CD4-positive, alpha-beta T cell (primary cell): Measurements from ENCODE around the gene TMCO5A. TPM values are rescaled to one million over a fixed set of nuclear protein-coding genes. Genes with fewer than 3 reads are reported as not detected.

Experiments used
- ATAC-seq: fragments of 200-7000 bp; cut with Tn5 transposase; one replicate; pipeline ENCODE4 v1.10.0; 2022; ENCODE audit warnings: mild to moderate bottlenecking; ENCODE audit not compliant: poor library complexity
- CTCF ChIA-PET: fragments of 350-600 bp; sonication (Branson Sonifier 250); formaldehyde crosslinking; loops from one replicate; lab custom pipeline; 2021; ENCODE audit warnings: antibody characterized with exemption, inconsistent platforms; lab: Charles Lee
- POLR2A ChIA-PET: fragments of 350-600 bp; sonication (Branson Sonifier 250); formaldehyde crosslinking; loops from one replicate; lab custom pipeline; 2021; ENCODE audit warnings: antibody characterized with exemption, inconsistent platforms; lab: Charles Lee
- DNase-seq, 14 experiments: peaks; one replicate each; pipeline ENCODE4 v3.0.0-alpha.2; 2013 to 2020; ENCODE audit warnings: mixed read lengths in 2 of 14
- H3K27ac ChIP-seq, 2 donors: one replicate each; pipeline versions ENCODE4 v1.5.1 to v1.7.0; 2013; ENCODE audit warnings: low read length in 2 of 2, low read depth in 1 of 2, mild to moderate bottlenecking in 1 of 2
- H3K27me3 ChIP-seq, 2 experiments: 1 replicate in 1 of 2; 2 replicates in 1 of 2; pipeline versions ENCODE4 v1.6.1 to v1.7.0; 2013; ENCODE audit warnings: low read length in 2 of 2, control low read depth in 1 of 2, mild to moderate bottlenecking in 1 of 2, moderate library complexity in 1 of 2; ENCODE audit not compliant: insufficient read depth in 2 of 2, control insufficient read depth in 1 of 2
- H3K36me3 ChIP-seq: one replicate; pipeline ENCODE4 v1.6.1; 2013; ENCODE audit warnings: low read length, control low read depth; ENCODE audit not compliant: insufficient read depth
- H3K4me1 ChIP-seq: one replicate; pipeline ENCODE4 v1.6.1; 2013; ENCODE audit warnings: low read length, control low read depth; ENCODE audit not compliant: insufficient read depth
- H3K4me3 ChIP-seq: one replicate; pipeline ENCODE4 v1.5.1; 2013; ENCODE audit warnings: mild to moderate bottlenecking, low read length, moderate library complexity
- H3K9me3 ChIP-seq, 2 experiments: 1 replicate in 1 of 2; 2 replicates in 1 of 2; pipeline versions ENCODE4 v1.6.1 to v1.7.0; 2013; ENCODE audit warnings: low read length in 2 of 2, mild to moderate bottlenecking in 2 of 2, control low read depth in 1 of 2, moderate library complexity in 1 of 2; ENCODE audit not compliant: control insufficient read depth in 1 of 2, insufficient read depth in 1 of 2
- H3K27ac Mint-ChIP-seq: one replicate; pipeline ENCODE4 v1.8.0; 2020; ENCODE audit warnings: mixed read lengths
- H3K27me3 Mint-ChIP-seq: one replicate; pipeline ENCODE4 v1.8.0; 2021; ENCODE audit warnings: mixed read lengths
- H3K36me3 Mint-ChIP-seq: one replicate; pipeline ENCODE4 v1.8.0; 2021; ENCODE audit warnings: low read depth, mixed read lengths
- H3K4me1 Mint-ChIP-seq: one replicate; pipeline ENCODE4 v1.8.0; 2021; ENCODE audit warnings: low read depth, mixed read lengths
- H3K4me3 Mint-ChIP-seq: one replicate; pipeline ENCODE4 v1.8.0; 2020; ENCODE audit warnings: mild to moderate bottlenecking, mixed read lengths
- H3K9me3 Mint-ChIP-seq: one replicate; pipeline ENCODE4 v1.8.0; 2020; ENCODE audit warnings: mixed read lengths
- intact Hi-C, 2 experiments: fragments of 100-400 bp; cut with DNase I in 1 of 2; cut with micrococcal nuclease in 1 of 2; formaldehyde crosslinking; loops; one replicate each; pipeline versions ENCODE4 v1.15.1 to v1.9.0; 2023 to 2025; cut with DNase I, micrococcal nuclease
- total RNA-seq, 174 experiments: library from RNA in 2 of 174; stranded (reverse) in 2 of 174; gene quantifications; one replicate each; pipeline ENCODE4 v1.2.3 and lab custom pipeline; 2021 to 2026
- TF ChIP-seq, protein P1 (sequence below): fragments of 200-600 bp; IDR thresholded peaks from one replicate; pipeline ENCODE4 v1.8.0; 2022; ENCODE audit warnings: antibody characterized with exemption, mild to moderate bottlenecking

TMCO5A gene
- total RNA-seq, 2 experiments from 2014 or later = not detected

DNA sequence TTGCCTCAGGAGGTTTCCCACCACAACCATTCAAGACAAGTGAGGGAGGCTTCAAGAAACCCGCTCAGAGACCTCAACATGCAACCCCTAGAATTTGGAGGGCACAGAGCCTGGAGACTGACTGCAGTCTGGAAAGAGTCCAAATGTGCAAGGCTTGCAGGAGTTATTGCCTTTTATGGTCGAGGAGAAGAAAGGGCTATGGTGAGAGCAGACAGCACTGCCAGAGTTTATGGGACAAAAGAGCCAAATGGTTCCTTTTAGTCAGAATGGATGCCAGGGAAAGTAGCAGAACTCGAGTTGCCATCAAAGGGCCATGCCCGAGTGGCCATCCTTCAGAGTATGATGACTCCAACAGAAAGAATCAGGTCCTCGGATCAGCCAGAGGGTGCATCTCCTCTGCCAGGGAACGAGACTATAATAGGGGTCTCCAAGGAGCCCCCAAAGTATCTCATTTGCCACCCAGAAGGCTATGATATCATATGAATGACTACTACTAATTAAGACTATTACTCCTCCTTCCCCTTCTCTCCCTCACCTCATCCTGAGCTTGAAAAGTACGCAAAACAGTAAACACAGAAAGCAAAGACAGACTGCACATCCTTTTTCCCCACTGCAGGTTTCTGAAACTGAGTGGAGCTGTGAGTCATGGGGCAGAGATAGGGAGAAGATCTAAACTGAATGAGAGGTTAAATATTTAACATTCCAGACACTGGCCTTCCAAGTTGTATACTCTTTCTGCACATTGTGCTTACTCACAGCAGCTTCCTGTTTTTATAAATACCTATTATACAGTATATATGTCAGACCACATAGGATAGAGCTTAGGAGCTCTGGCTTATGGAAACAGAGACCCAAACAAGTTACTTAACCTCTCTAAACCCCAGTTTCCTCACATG is 33.9 kb upstream of the TMCO5A start:
- H3K4me3 ChIP-seq = no peak overlapping the region
- H3K9me3 ChIP-seq = no peaks in the 10 kb centered on the region
- H3K36me3 Mint-ChIP-seq = no peaks in the 10 kb centered on the region
- ChIA-PET CTCF (no interaction called here), POLR2A (no interaction called here)
- no peaks in the 10 kb centered on the region for H3K36me3 ChIP-seq
- intact Hi-C loops = no loop called here
- H3K4me1 Mint-ChIP-seq = no peaks in the 10 kb centered on the region
- TF ChIP-seq, protein P1, sequence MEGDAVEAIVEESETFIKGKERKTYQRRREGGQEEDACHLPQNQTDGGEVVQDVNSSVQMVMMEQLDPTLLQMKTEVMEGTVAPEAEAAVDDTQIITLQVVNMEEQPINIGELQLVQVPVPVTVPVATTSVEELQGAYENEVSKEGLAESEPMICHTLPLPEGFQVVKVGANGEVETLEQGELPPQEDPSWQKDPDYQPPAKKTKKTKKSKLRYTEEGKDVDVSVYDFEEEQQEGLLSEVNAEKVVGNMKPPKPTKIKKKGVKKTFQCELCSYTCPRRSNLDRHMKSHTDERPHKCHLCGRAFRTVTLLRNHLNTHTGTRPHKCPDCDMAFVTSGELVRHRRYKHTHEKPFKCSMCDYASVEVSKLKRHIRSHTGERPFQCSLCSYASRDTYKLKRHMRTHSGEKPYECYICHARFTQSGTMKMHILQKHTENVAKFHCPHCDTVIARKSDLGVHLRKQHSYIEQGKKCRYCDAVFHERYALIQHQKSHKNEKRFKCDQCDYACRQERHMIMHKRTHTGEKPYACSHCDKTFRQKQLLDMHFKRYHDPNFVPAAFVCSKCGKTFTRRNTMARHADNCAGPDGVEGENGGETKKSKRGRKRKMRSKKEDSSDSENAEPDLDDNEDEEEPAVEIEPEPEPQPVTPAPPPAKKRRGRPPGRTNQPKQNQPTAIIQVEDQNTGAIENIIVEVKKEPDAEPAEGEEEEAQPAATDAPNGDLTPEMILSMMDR = no peak
- peaks cover 3% of the 10 kb centered on the region in 2 experiments for H3K27me3 ChIP-seq
- no peak overlapping the region for H3K27ac Mint-ChIP-seq
- DNase-seq (no peak), ATAC-seq (no peak)
- H3K27ac ChIP-seq = no peak overlapping the region
- H3K4me1 ChIP-seq = no peaks in the 10 kb centered on the region
- H3K9me3 Mint-ChIP-seq = no peaks in the 10 kb centered on the region
- no peak overlapping the region for H3K4me3 Mint-ChIP-seq
- H3K27me3 Mint-ChIP-seq = no peaks in the 10 kb centered on the region

DNA sequence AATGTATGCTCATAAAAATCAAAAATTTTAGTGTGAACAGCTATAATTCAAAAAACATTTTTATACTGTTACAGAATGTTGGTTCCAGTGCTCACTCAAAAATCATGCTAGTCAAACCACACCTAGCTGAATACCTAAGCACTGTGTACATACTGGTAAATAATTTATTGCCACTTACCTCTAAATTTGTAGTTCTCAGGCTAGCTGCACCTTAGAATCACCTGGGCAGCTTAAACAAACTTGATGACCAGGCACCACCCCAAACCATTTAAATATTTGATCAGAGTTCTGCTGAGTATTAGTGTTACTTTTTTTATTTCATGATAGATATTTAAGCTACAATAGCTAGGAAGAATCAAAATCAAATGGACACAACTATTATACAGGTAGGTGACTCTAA is 32.3 kb upstream of the TMCO5A start:
- intact Hi-C loops = no loop called here
- peaks cover 3% of the 10 kb centered on the region in 2 experiments for H3K27me3 ChIP-seq
- Mint-ChIP-seq H3K4me1 (no peaks in the 10 kb centered on the region), H3K36me3 (no peaks in the 10 kb centered on the region), H3K27me3 (no peaks in the 10 kb centered on the region), H3K4me3 (no peak overlapping the region), H3K27ac (no peak overlapping the region), H3K9me3 (no peaks in the 10 kb centered on the region)
- no peaks in the 10 kb centered on the region for H3K4me1 ChIP-seq
- ChIA-PET POLR2A (no interaction called here), CTCF (interaction anchor here (1.1 kb wide), 1 partner anchor 13 kb away, joined by 3 read pairs; no protein-coding TSS in a partner anchor)
- no peaks in the 10 kb centered on the region for H3K36me3 ChIP-seq
- no peaks in the 10 kb centered on the region for H3K9me3 ChIP-seq
- no peak for DNase-seq
- TF ChIP-seq, protein P1 = no peak
- no peak overlapping the region for H3K27ac ChIP-seq
- no peak for ATAC-seq
- H3K4me3 ChIP-seq = no peak overlapping the region

DNA sequence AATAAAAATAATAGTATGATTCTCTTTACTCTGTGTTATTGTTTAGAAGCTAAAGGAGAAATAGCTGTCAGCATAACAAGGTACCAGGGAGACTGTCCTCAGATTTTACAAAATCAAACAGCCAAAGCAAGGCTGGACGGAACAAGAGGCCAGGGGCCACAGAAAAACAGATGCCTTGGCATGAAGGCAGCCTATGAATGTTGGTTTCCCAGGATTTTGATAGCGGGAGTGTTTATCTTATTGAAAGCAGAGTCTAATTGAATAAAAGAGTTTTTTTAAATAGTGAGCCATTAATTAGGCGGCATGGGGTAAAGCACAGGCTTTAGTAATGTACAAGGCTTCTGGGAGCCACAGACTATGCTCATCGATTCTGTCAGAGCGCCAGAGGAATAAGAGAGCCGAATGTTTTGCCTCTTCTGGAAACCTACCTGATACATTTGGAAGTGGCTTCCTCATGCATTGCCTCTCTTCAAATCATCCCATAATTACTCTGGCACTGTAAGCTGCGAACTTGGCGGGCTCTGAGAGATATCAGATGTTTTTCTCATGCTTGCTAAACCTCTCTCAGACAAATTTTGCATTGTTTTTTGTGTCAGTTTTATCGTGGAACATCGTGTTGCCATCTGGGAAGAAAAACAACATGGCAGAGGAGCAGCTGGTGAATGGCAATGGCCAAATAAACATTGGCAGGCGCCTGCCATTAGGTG is 30.4 kb upstream of the TMCO5A start:
- no peaks in the 10 kb centered on the region for H3K9me3 ChIP-seq
- no peak overlapping the region for H3K4me3 Mint-ChIP-seq
- H3K27me3 Mint-ChIP-seq = peaks cover 5% of the 10 kb centered on the region
- no peaks in the 10 kb centered on the region for H3K4me1 Mint-ChIP-seq
- DNase-seq = no peak
- H3K4me3 ChIP-seq = no peak overlapping the region
- no peaks in the 10 kb centered on the region for H3K36me3 ChIP-seq
- no peaks in the 10 kb centered on the region for H3K36me3 Mint-ChIP-seq
- H3K27ac Mint-ChIP-seq = no peak overlapping the region
- TF ChIP-seq, protein P1 = no peak
- no peaks in the 10 kb centered on the region for H3K4me1 ChIP-seq
- H3K27me3 ChIP-seq = peaks cover 3% of the 10 kb centered on the region in 2 experiments
- no peaks in the 10 kb centered on the region for H3K9me3 Mint-ChIP-seq
- H3K27ac ChIP-seq = no peak overlapping the region
- intact Hi-C loops = no loop called here
- POLR2A ChIA-PET = no interaction called here
- no peak for ATAC-seq
- CTCF ChIA-PET = no interaction called here
